HT-29 (cell line): ENCODE data around the gene CFAP53. TPM values are rescaled to one million over a fixed set of nuclear protein-coding genes. Genes with fewer than 3 reads are reported as not detected.

ENCODE experiments used
- DNase-seq: peaks from one replicate; pipeline ENCODE4 v3.0.0-alpha.2; 2015; ENCODE audit warnings: low spot score
- small RNA-seq: library from RNA; depleted of rRNA; stranded (forward); fragments of <200 nt; gene quantifications from one replicate; pipeline ENCODE3, GENCODE V24; 2014
- total RNA-seq: library from RNA; depleted of rRNA; stranded (reverse); fragments of >200 nt; shearing (Covaris generic); gene quantifications from 2 replicates; pipeline ENCODE4 v1.2.3, GENCODE V29; 2014; rRNA removed

CFAP53 gene
- total RNA-seq, 1 experiment from 2014 or later = not detected

GRCh38 chr18:50193796-50194630 lies 72.3 kb downstream of the CFAP53 start:
- DNase-seq = peak; percentile 26

GRCh38 chr18:50192995-50193795 lies 73.1 kb downstream of the CFAP53 start:
- DNase-seq = peak; percentile 25

GRCh38 chr18:50190926-50191325 lies 75.4 kb downstream of the CFAP53 start:
- no peak for DNase-seq

GRCh38 chr18:50190236-50190635 lies 76.1 kb downstream of the CFAP53 start:
- DNase-seq = no peak

GRCh38 chr18:50189160-50189559 lies 77.1 kb downstream of the CFAP53 start:
- DNase-seq = no peak

GRCh38 chr18:50188652-50189051 lies 77.6 kb downstream of the CFAP53 start:
- no peak for DNase-seq

- DNase-seq = no peak
These were observed 78.6 kb downstream of the CFAP53 start for GRCh38 chr18:50187659-50188058.

- DNase-seq = no peak
These were observed 79.9 kb downstream of the CFAP53 start for GRCh38 chr18:50186385-50186784.

- DNase-seq = peak; percentile 11
These were observed 82.7 kb downstream of the CFAP53 start for GRCh38 chr18:50183556-50183955.

GRCh38 chr18:50182511-50182910 lies 83.8 kb downstream of the CFAP53 start:
- no peak for DNase-seq

GRCh38 chr18:50181590-50181989 lies 84.7 kb downstream of the CFAP53 start:
- DNase-seq = no peak

- DNase-seq = no peak
These were observed 86.8 kb downstream of the CFAP53 start for GRCh38 chr18:50179465-50179864.

GRCh38 chr18:50177294-50177992 lies 88.9 kb downstream of the CFAP53 start:
- DNase-seq = peak; percentile 12

Small RNA genes within 50 kb of the gene (small RNA-seq; reads per million reads assigned to genes)
- gene RN7SL310P = not detected

Other genes starting within 250 kb of the CFAP53 start
- gene MYO5B, start 71.3 kb downstream of the CFAP53 start, total RNA-seq = 29.3 and 35.9 TPM in 2 replicates
- gene MBD1, start 15.0 kb upstream of the CFAP53 start, total RNA-seq = 47.4 and 50.5 TPM in 2 replicates
- gene CXXC1, start 21.2 kb upstream of the CFAP53 start, total RNA-seq = 26.3 and 43.3 TPM in 2 replicates
- gene SKA1, start 108.6 kb upstream of the CFAP53 start, total RNA-seq = 7.7 and 9.4 TPM in 2 replicates